ENCODE data around the gene METRNL. TPM values are rescaled to one million over a fixed set of nuclear protein-coding genes. Genes with fewer than 3 reads are reported as not detected.

METRNL gene
- total RNA-seq, 1 experiment from 2014 or later = 32.4 TPM

- in situ Hi-C loops (cut with HindIII; ENCODE audit: low pct_unique_long_range_greater_than_20kb, low sequenced_read_pairs) = no loop called here
- no peak for DNase-seq (ENCODE audit: low read depth)
These were observed 19.1 kb downstream of the METRNL start for GRCh38 chr17:83098241-83099085.

DNA sequence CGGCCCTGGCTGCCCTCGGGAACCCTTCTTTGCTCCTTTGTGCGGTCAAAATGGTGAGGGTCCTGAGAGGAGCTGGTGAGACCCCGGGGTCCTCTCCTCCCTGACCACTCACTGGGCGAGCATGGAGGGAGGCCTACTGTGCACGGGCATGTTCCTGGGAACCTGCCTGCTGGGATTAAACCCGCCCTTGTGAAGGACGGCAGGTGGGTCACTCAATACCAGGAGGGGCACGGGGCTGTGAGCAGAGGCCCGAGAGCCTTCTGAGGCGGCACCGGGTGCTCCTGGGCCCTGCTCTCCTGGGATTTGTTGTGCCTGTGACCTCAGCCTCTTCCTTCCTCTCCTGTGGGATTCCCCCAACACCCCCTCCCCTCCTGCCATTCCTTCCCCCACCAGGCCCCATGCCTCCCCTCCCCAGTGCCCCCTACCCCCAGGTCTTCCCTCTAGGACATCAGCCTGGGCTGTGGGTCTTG is 19.7 kb downstream of the METRNL start:
- no peak for DNase-seq (ENCODE audit: low read depth)
- in situ Hi-C loops (cut with HindIII; ENCODE audit: low pct_unique_long_range_greater_than_20kb, low sequenced_read_pairs) = no loop called here

GRCh38 chr17:83099570-83100181 is 20.3 kb downstream of the METRNL start:
- in situ Hi-C loops (cut with HindIII; ENCODE audit: low pct_unique_long_range_greater_than_20kb, low sequenced_read_pairs) = no loop called here
- no peak for DNase-seq (ENCODE audit: low read depth)

GRCh38 chr17:83100220-83100852 is 20.9 kb downstream of the METRNL start:
- in situ Hi-C loops (cut with HindIII; ENCODE audit: low pct_unique_long_range_greater_than_20kb, low sequenced_read_pairs) = no loop called here
- no peak for DNase-seq (ENCODE audit: low read depth)

DNA sequence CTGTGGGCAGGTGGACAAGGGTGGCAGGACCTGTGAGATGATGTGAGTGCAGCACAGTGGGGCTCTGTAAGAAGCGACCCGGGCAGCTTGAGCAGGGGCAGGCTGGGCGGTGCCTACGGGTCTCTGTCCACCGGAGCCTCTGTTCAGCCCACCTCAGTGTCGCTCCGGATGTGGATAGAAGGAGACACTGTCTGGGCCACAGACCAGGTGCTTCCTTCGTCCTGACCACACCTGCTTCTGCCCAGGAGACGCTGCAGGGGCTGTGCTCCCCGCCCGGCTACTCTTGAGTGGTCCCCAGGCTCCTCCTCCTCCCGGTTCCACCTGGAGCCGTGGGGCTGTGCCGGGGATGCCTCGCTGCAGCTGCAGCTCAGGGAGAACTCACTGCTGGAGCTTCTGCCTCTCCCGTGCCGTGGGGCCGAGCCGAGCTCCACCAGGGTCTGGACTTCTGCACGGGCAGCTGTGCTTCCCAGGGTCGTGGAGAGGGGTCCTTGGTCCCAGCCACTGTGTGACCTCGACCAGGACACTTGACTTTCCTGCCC is 21.5 kb downstream of the METRNL start:
- DNase-seq (ENCODE audit: low read depth) = no peak
- in situ Hi-C loops (cut with HindIII; ENCODE audit: low pct_unique_long_range_greater_than_20kb, low sequenced_read_pairs) = no loop called here

GRCh38 chr17:83101805-83102480 is 22.5 kb downstream of the METRNL start:
- in situ Hi-C loops (cut with HindIII; ENCODE audit: low pct_unique_long_range_greater_than_20kb, low sequenced_read_pairs) = no loop called here
- no peak for DNase-seq (ENCODE audit: low read depth)

GRCh38 chr17:83103200-83103942 is 24.0 kb downstream of the METRNL start:
- in situ Hi-C loops (cut with HindIII; ENCODE audit: low pct_unique_long_range_greater_than_20kb, low sequenced_read_pairs) = no loop called here
- peak; percentile 60 for DNase-seq (ENCODE audit: low read depth)

DNA sequence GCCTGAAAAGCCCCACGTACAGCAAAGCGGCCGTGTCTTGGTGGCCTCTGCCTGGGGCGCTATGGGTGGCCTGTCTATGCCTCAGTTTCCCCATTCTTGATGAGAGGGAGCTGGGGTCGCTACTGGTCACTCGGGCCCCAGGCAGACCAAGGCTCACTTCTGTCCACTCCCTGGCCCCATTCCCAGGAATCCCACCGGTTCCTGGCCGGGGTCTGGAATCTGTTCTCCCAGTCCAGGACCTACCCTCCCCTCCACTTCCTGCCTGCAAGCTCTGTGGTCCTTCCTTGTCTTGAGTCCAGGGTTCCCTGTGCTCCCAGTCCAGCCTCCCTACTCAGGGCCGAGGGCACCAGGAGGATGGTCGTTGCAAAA is 24.5 kb downstream of the METRNL start:
- in situ Hi-C loops (cut with HindIII; ENCODE audit: low pct_unique_long_range_greater_than_20kb, low sequenced_read_pairs) = no loop called here
- no peak for DNase-seq (ENCODE audit: low read depth)

DNA sequence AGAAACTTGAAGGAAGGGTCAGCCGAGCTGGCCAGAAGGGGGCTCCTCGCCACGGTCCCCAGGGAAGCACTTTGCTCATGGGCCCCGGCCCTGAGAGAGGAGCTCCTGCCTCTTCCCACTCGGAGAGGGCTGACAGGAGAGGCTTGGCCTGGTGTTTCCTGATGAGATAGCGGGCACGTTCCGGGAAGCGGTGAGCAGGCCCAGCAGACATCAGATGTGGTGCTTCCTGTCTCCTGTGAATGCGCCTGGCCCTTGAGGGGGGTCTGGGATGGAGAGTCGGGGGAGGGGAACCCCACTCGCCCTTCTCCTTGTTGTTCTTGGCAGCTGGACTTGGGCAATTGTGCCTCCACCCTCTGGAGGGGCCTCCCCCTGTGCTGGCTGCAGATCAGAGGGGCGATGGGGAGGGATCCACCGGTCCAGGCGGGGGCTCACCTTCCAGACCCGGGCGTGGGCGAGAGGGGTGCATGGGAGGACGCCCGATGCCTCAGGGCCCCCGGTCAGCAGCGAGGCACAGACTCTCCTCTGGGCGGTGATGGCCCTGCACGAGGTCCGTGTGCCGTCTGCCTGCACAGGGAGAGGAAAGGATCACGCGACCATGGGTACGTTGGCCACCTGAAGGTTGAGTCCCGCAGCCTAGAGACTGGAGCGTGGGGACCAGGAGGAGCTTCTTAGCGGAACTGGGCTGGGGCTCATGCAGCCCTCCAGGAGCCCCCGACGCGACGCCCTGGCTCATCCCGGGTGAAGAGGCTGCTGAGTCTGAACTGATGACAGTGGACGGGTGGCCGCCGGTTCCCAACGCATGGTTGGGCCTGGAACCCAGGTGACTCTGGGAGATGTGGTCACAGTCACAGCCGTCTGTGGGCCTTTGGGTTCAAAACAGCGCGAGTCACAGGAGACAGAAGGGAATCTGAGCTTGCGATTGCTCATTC is 25.4 kb downstream of the METRNL start:
- DNase-seq (ENCODE audit: low read depth) = no peak
- in situ Hi-C loops (cut with HindIII; ENCODE audit: low pct_unique_long_range_greater_than_20kb, low sequenced_read_pairs) = no loop called here

DNA sequence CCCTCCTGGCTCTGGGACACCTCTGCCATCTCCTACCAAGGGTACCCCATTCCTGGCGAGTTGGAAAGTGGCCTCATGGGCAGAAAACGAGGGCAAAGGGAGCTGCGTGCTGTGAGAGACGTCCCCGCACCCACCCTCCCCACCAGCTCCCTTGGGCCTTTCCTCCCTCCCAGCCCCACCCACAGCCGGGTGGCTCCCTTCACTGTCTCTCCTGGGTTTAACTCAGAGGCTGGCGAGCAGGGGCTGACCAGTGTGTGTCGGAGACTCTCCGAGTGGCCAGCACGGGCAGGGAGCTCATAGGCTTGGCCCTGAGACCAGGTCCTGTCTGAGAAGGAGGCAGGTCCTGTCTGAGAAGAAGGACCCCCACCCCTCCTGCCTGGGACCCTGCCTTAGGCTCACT is 26.1 kb downstream of the METRNL start:
- in situ Hi-C loops (cut with HindIII; ENCODE audit: low pct_unique_long_range_greater_than_20kb, low sequenced_read_pairs) = no loop called here
- DNase-seq (ENCODE audit: low read depth) = no peak

DNA sequence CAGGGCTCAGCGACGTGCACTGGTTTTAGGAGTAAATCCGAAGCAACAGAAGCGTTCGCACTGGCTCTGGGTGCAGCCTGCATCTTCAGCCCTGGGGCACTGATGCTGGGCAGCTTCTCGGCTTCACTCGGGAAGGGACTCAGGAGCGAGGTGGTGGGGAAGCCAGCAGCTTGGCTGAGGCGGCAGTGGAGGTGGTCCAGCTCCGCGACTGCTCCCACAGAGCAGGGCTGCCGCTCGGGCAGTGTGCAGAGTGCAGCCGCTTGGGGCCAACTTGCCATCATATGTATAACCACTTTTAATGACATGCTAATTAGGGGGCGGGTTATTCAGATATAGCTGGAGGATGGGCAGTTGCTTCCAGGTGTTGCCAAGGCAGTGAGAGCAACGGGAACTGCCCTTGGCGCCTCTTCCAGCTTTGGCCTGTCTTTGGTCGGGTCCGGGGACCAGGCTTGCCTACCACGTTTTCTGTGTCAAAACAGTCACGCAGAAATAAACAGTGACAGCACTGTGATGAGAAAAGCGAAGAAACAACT is 26.7 kb downstream of the METRNL start:
- in situ Hi-C loops (cut with HindIII; ENCODE audit: low pct_unique_long_range_greater_than_20kb, low sequenced_read_pairs) = no loop called here
- no peak for DNase-seq (ENCODE audit: low read depth)

- in situ Hi-C loops (cut with HindIII; ENCODE audit: low pct_unique_long_range_greater_than_20kb, low sequenced_read_pairs) = no loop called here
- no peak for DNase-seq (ENCODE audit: low read depth)
These were observed 27.7 kb downstream of the METRNL start for GRCh38 chr17:83106913-83107655.

- in situ Hi-C loops (cut with HindIII; ENCODE audit: low pct_unique_long_range_greater_than_20kb, low sequenced_read_pairs) = no loop called here
- no peak for DNase-seq (ENCODE audit: low read depth)
These were observed 28.2 kb downstream of the METRNL start for GRCh38 chr17:83107656-83108048.

DNA sequence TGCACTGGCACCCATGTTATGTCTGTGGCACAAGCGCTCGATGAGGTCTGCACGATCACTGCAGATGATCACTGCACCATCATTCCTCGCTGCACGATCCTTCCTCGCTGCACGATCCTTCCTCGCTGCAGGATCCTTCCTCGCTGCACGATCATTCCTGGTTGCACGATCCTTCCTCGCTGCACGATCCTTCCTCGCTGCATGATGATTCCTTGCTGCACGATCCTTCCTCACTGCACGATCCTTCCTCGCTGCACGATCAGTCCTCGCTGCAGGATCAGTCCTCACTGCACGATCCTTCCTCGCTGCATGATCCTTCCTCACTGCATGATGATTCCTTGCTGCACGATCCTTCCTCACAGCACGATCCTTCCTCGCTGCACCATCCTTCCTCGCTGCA is 29.3 kb downstream of the METRNL start:
- in situ Hi-C loops (cut with HindIII; ENCODE audit: low pct_unique_long_range_greater_than_20kb, low sequenced_read_pairs) = no loop called here
- DNase-seq (ENCODE audit: low read depth) = no peak

GRCh38 chr17:83109386-83109785 is 30.0 kb downstream of the METRNL start:
- in situ Hi-C loops (cut with HindIII; ENCODE audit: low pct_unique_long_range_greater_than_20kb, low sequenced_read_pairs) = no loop called here
- DNase-seq (ENCODE audit: low read depth) = no peak
